ENCODE data around the gene GALNT3.

GRCh38 chr2:165700531-165700930, 93.5 kb downstream of the GALNT3 start:
- TF ChIP-seq MYNN (CRISPR knock-in tag; IDR thresholded peaks at IDR 0.05; ENCODE audit: low read depth), result no peak
- TF ChIP-seq, protein P1, sequence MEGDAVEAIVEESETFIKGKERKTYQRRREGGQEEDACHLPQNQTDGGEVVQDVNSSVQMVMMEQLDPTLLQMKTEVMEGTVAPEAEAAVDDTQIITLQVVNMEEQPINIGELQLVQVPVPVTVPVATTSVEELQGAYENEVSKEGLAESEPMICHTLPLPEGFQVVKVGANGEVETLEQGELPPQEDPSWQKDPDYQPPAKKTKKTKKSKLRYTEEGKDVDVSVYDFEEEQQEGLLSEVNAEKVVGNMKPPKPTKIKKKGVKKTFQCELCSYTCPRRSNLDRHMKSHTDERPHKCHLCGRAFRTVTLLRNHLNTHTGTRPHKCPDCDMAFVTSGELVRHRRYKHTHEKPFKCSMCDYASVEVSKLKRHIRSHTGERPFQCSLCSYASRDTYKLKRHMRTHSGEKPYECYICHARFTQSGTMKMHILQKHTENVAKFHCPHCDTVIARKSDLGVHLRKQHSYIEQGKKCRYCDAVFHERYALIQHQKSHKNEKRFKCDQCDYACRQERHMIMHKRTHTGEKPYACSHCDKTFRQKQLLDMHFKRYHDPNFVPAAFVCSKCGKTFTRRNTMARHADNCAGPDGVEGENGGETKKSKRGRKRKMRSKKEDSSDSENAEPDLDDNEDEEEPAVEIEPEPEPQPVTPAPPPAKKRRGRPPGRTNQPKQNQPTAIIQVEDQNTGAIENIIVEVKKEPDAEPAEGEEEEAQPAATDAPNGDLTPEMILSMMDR (CRISPR knock-in tag; IDR thresholded peaks at IDR 0.05), result no peak
- no peak for TF ChIP-seq ZNF558 (CRISPR knock-in tag; IDR thresholded peaks at IDR 0.05; ENCODE audit: borderline replicate concordance)
- TF ChIP-seq NR1H2 (CRISPR knock-in tag; IDR thresholded peaks at IDR 0.05; ENCODE audit: borderline replicate concordance, low read depth), result no peak
- TF ChIP-seq REST (IDR thresholded peaks at IDR 0.05; ENCODE audit: borderline replicate concordance in 1 of 2, low read depth in 1 of 2, low read length in 2 of 2), result no peak
- TF ChIP-seq TARDBP (CRISPR knock-in tag; IDR thresholded peaks at IDR 0.05), result no peak
- TF ChIP-seq MLX (CRISPR knock-in tag; IDR thresholded peaks at IDR 0.05), result no peak
- TF ChIP-seq POLR2A (IDR thresholded peaks at IDR 0.05; ENCODE audit: insufficient read depth in 1 of 2, low read depth in 2 of 2, low read length in 2 of 2), result no peak
- TF ChIP-seq HNRNPK (IDR thresholded peaks at IDR 0.05; ENCODE audit: low read depth, low read length, poor library complexity, severe bottlenecking), result no peak
- no peak for TF ChIP-seq MXD4 (CRISPR knock-in tag; IDR thresholded peaks at IDR 0.05)

All from HepG2 (cell line).